GM12891 (cell line): Measurements from ENCODE around the gene CACNG7. TPM values are rescaled to one million over a fixed set of nuclear protein-coding genes. Genes with fewer than 3 reads are reported as not detected.
A peak's percentile ranks its signal among the peaks of the same experiment; 100 is the strongest.

Experiments used
- DNase-seq: peaks from one replicate; pipeline ENCODE4 v3.0.0; 2011; ENCODE audit warnings: low spot score; ENCODE audit not compliant: insufficient read length
- FAIRE-seq: peaks from 2 replicates; lab custom pipeline; 2011; peaks lifted over from hg19 to GRCh38; lab: Jason Lieb, UNC
- PAX5 ChIP-seq: IDR thresholded peaks from 2 replicates; pipeline ENCODE4 v1.6.1; 2011; ENCODE audit warnings: low read length, moderate library complexity, mild to moderate bottlenecking; ENCODE audit not compliant: insufficient read depth, severe bottlenecking
- POLR2A ChIP-seq: IDR thresholded peaks from 2 replicates; pipeline ENCODE4 v1.6.1; 2011; ENCODE audit warnings: low read depth, low read length, control low read depth
- POLR2AphosphoS5 ChIP-seq: IDR thresholded peaks from 2 replicates; pipeline ENCODE4 v1.6.1; 2011; ENCODE audit warnings: low read depth, low read length, control low read depth
- POU2F2 ChIP-seq: IDR thresholded peaks from 2 replicates; pipeline ENCODE4 v1.6.1; 2011; ENCODE audit warnings: low read depth, mild to moderate bottlenecking, control low read depth, low read length, moderate library complexity
- SPI1 ChIP-seq: IDR thresholded peaks from 2 replicates; pipeline ENCODE4 v1.6.1; 2011; ENCODE audit warnings: low read depth, low read length, control low read depth
- TAF1 ChIP-seq: IDR thresholded peaks from 2 replicates; pipeline ENCODE4 v1.6.1; 2011; ENCODE audit warnings: low read depth, low read length, control low read depth
- polyA plus RNA-seq: library from polyadenylated mRNA; unstranded; fragments of >200 nt; gene quantifications from one replicate; pipeline ENCODE4 v1.2.1, GENCODE V29; 2012; ENCODE audit warnings: low read depth, missing spikeins, inconsistent platforms; ENCODE audit not compliant: missing spikeins

CACNG7 gene, protein sequence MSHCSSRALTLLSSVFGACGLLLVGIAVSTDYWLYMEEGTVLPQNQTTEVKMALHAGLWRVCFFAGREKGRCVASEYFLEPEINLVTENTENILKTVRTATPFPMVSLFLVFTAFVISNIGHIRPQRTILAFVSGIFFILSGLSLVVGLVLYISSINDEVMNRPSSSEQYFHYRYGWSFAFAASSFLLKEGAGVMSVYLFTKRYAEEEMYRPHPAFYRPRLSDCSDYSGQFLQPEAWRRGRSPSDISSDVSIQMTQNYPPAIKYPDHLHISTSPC
- polyA plus RNA-seq: not detected

DNA sequence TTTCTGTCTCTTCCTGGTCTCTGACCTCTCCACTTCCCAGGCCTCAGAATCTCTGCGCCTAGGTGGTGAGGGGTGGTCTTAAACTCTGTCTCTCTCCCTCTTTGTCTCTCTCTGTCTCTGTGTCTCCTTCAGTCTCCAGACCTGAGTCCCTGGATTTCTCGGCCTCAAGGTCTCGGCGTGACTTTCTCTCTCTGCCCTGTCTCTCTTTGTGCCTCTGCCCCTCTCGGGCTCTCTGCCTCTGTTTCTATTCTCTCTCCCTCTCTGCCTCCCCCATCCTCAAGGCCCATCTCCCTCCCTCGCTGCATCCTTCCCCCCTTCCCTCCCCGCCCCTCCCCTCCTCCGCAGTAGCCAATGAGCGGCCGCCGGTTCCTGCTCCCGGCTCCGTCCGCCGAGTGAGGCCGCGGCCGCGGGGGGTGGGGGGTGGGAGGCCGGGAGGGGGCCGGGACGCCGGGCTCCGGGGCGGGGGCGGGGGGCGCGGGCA lies at the start of gene CACNG7:
CACNG7 (plus strand) TSS at position 344 of the 481 bp plus-strand sequence. CDS start 3,554 bp downstream, outside the sequence.
- no peak for TF ChIP-seq PAX5
- TF ChIP-seq TAF1: no peak
- no peak for TF ChIP-seq POLR2A
- no peak for TF ChIP-seq SPI1
- TF ChIP-seq POLR2AphosphoS5: no peak
- no peak for TF ChIP-seq POU2F2
- DNase-seq (no peak), FAIRE-seq (no peak)

DNA sequence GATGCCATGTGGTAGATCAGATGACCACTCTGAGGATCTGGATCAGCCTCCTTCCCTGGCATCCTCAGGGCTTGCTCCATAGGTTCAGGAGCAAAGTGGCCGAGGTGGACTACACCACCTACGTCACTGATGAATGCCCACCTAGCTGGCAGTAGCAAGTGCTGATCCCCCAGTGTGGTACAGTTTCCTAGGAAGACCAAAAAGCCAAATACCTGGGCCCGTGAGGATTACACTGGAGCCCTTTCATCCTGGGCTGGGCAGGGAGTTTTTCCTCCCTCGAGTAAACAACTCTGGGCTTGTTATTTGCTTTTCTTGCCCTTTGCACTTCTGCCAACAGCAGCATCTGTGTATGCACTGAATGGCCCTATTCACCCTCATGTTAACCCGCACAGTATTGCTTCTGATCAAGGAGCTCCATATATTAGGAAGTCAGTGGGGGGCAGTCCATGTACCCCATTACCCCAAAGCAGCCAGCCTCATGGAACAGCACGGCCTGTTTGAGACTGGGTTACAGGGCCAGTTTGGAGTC lies 44.7 kb upstream of the CACNG7 start:
- TF ChIP-seq PAX5 (no peak), TAF1 (no peak), SPI1 (no peak), POU2F2 (no peak), POLR2AphosphoS5 (no peak), POLR2A (no peak)
- DNase-seq: no peak
- FAIRE-seq: no peak

DNA sequence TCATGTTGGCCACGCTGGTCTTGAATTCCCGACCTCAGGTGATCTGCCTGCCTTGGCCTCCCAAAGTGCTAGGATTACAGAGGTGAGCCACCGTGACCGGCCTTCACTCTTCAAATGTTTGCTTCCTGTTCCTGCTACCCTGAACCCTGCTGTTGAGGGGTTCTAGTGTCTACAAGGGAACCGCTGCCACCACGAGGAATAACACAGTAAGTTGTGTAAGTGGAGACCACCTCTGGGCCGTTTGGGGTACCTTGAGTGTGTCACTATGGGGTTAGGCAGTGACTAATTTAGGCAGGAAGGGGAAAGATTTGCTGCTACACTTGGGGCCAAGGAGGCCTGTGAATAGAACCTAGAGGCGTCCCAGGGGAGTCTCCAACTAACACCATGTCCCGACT lies 43.6 kb upstream of the CACNG7 start:
- DNase-seq (no peak), FAIRE-seq (no peak)

GRCh38 chr19:53865918-53866864 lies 42.9 kb upstream of the CACNG7 start:
- FAIRE-seq (no peak), DNase-seq (no peak)
- TF ChIP-seq POU2F2 (no peak), SPI1 (no peak), PAX5 (no peak), POLR2A (no peak), TAF1 (no peak), POLR2AphosphoS5 (no peak)

More for the DNA sequence above, 43.6 kb upstream of the CACNG7 start:
- TF ChIP-seq SPI1 (no peak), POLR2A (no peak), POU2F2 (no peak), TAF1 (no peak), PAX5 (no peak), POLR2AphosphoS5 (no peak)

- DNase-seq (no peak), FAIRE-seq (no peak)
- no peak for TF ChIP-seq TAF1
- TF ChIP-seq POLR2AphosphoS5: no peak
- TF ChIP-seq POLR2A: no peak
- no peak for TF ChIP-seq PAX5
- TF ChIP-seq SPI1: no peak
- no peak for TF ChIP-seq POU2F2
Measured at GRCh38 chr19:53866865-53867224, 42.2 kb upstream of the CACNG7 start.

GRCh38 chr19:53867225-53868090 lies 41.6 kb upstream of the CACNG7 start, which contains the start of gene MYADM:
Gene MYADM, plus strand, starts transcription at chr19:53867883. Its CDS starts 5,647 bp downstream, at chr19:53873530.
- DNase-seq (peak; percentile 17), FAIRE-seq (no peak)
- TF ChIP-seq POU2F2 (no peak), POLR2A (no peak), SPI1 (no peak), POLR2AphosphoS5 (no peak), TAF1 (no peak), PAX5 (no peak)

DNA sequence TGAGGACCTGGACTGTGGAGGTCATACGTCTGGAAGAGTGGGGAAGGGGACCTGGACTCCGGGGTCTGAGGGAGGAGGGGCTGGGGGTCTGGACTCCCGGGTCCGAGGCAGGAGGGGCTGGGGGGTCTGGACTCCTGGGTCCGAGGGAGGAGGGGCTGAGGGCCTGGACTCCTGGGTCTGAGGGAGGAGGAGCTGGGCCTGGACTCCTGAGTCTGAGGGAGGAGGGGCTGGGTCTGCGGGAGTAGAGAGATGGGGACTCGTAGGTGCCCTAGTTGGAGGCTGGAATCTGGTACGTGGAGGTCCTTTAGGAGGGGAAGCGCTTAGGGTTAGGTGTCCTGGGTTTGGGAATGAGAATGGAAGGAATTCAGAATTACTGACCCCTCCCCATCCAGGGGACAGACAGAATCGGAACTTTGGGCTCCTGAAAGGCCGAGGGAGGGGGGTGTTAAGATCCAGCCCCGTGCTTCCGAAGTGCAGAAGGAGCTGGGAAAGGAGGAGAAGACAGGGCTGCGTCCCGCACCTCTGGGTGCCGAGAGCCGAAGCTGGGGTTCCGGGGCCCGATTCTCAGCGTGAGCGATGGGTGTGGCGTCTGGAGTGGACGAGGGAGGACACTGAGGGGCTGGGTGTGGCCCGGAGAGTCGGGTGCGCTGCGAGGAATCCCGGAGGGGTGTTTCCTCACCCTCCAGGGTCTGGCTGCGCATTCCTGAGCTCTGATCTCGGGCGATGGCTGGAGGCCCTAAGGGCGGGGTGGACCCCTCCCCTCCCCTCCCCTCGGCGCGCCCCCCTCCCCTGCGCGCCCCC lies 40.8 kb upstream of the CACNG7 start:
- FAIRE-seq (no peak), DNase-seq (peak; percentile 23)
- TF ChIP-seq POLR2A: no peak
- no peak for TF ChIP-seq SPI1
- TF ChIP-seq POU2F2: no peak
- TF ChIP-seq TAF1: no peak
- TF ChIP-seq PAX5: no peak
- TF ChIP-seq POLR2AphosphoS5: no peak
